ENCODE measurements around the gene MAPK12. TPM values are rescaled to one million over a fixed set of nuclear protein-coding genes. Genes with fewer than 3 reads are reported as not detected.
A peak's percentile ranks its signal among the peaks of the same experiment; 100 is the strongest.

MAPK12 gene
- total and polyA plus RNA-seq, 9 of the 15 experiments (the other 6 are each of a cell fraction or from before 2014, with no cell fraction given): 0.79 to 71.5 (median 32.8) TPM

DNA sequence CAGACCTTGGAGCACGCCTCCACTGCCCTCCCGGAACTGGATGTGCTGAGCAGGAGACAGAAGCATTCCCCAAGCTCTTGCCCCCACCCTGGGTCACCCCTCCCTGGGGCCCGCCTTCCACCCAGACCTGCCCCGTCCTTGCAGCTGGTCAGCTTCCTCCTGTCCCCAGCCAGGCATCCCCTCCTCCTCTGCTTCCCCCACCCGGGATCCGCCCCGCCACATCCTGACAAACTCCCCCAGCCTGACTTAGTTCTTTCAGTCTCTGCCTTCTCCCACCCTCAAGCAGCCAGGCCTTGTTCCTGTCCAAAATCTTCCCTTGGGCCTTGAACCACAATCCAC lies 47.1 kb upstream of the MAPK12 start (continued):
- TF ChIP-seq, protein P1, sequence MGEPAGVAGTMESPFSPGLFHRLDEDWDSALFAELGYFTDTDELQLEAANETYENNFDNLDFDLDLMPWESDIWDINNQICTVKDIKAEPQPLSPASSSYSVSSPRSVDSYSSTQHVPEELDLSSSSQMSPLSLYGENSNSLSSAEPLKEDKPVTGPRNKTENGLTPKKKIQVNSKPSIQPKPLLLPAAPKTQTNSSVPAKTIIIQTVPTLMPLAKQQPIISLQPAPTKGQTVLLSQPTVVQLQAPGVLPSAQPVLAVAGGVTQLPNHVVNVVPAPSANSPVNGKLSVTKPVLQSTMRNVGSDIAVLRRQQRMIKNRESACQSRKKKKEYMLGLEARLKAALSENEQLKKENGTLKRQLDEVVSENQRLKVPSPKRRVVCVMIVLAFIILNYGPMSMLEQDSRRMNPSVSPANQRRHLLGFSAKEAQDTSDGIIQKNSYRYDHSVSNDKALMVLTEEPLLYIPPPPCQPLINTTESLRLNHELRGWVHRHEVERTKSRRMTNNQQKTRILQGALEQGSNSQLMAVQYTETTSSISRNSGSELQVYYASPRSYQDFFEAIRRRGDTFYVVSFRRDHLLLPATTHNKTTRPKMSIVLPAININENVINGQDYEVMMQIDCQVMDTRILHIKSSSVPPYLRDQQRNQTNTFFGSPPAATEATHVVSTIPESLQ (CRISPR knock-in tag; IDR thresholded peaks at IDR 0.05): no peak
- TF ChIP-seq TAL1 (IDR thresholded peaks at IDR 0.05) (no peak), FOSL1 (tag; conservative IDR thresholded peaks at IDR 0.05) (no peak), ZNF282 (CRISPR knock-in tag; IDR thresholded peaks at IDR 0.05) (no peak), ZNF57 (CRISPR knock-in tag; IDR thresholded peaks at IDR 0.05) (no peak), HDAC8 (tag; IDR thresholded peaks at IDR 0.05) (no peak), TBP (optimal IDR thresholded peaks at IDR 0.05; ENCODE audit: low read depth, low read length) (peak; percentile 29), RNF2 (IDR thresholded peaks at IDR 0.05) (peak; percentile 59; the same call in 1 of the 2 replicates), ASH1L (IDR thresholded peaks at IDR 0.05; ENCODE audit: borderline replicate concordance, low read depth, partially characterized antibody) (no peak), MAZ (CRISPR knock-in tag; conservative IDR thresholded peaks at IDR 0.05 in 1 of 2, IDR thresholded peaks at IDR 0.05 in 1 of 2) (peak; percentile 29 to 63; a peak in 2 of 4 replicates), KAT8 (IDR thresholded peaks at IDR 0.05; ENCODE audit: low read depth) (no peak), CBFA2T3 (IDR thresholded peaks at IDR 0.05) (0 out of 2 replicates have a peak, but pooled peaks have one; percentile 30), KDM1A (IDR thresholded peaks at IDR 0.05) (no peak; a peak in 1 of 4 replicates), FIP1L1 (IDR thresholded peaks at IDR 0.05; ENCODE audit: low read depth, low read length, poor library complexity, severe bottlenecking) (no peak), IFI16 (CRISPR knock-in tag; IDR thresholded peaks at IDR 0.05) (no peak), SRSF3 (IDR thresholded peaks at IDR 0.05; ENCODE audit: insufficient read depth, low read length) (no peak), NCOA1 (IDR thresholded peaks at IDR 0.05; ENCODE audit: low read depth) (no peak), ETV1 (tag; conservative IDR thresholded peaks at IDR 0.05; ENCODE audit: low read depth) (peak; percentile 67)
- TF ChIP-seq, protein P2, sequence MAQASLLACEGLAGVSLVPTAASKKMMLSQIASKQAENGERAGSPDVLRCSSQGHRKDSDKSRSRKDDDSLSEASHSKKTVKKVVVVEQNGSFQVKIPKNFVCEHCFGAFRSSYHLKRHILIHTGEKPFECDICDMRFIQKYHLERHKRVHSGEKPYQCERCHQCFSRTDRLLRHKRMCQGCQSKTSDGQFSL (CRISPR knock-in tag; IDR thresholded peaks at IDR 0.05): no peak
- TF ChIP-seq, protein P2 (tag; IDR thresholded peaks at IDR 0.05): no peak
- TF ChIP-seq, protein P3, sequence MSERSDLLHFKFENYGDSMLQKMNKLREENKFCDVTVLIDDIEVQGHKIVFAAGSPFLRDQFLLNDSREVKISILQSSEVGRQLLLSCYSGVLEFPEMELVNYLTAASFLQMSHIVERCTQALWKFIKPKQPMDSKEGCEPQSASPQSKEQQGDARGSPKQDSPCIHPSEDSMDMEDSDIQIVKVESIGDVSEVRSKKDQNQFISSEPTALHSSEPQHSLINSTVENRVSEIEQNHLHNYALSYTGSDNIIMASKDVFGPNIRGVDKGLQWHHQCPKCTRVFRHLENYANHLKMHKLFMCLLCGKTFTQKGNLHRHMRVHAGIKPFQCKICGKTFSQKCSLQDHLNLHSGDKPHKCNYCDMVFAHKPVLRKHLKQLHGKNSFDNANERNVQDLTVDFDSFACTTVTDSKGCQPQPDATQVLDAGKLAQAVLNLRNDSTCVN (CRISPR knock-in tag; IDR thresholded peaks at IDR 0.05): no peak
- TF ChIP-seq, protein P4, sequence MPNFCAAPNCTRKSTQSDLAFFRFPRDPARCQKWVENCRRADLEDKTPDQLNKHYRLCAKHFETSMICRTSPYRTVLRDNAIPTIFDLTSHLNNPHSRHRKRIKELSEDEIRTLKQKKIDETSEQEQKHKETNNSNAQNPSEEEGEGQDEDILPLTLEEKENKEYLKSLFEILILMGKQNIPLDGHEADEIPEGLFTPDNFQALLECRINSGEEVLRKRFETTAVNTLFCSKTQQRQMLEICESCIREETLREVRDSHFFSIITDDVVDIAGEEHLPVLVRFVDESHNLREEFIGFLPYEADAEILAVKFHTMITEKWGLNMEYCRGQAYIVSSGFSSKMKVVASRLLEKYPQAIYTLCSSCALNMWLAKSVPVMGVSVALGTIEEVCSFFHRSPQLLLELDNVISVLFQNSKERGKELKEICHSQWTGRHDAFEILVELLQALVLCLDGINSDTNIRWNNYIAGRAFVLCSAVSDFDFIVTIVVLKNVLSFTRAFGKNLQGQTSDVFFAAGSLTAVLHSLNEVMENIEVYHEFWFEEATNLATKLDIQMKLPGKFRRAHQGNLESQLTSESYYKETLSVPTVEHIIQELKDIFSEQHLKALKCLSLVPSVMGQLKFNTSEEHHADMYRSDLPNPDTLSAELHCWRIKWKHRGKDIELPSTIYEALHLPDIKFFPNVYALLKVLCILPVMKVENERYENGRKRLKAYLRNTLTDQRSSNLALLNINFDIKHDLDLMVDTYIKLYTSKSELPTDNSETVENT (CRISPR knock-in tag; IDR thresholded peaks at IDR 0.05): no peak
- TF ChIP-seq, protein P5, sequence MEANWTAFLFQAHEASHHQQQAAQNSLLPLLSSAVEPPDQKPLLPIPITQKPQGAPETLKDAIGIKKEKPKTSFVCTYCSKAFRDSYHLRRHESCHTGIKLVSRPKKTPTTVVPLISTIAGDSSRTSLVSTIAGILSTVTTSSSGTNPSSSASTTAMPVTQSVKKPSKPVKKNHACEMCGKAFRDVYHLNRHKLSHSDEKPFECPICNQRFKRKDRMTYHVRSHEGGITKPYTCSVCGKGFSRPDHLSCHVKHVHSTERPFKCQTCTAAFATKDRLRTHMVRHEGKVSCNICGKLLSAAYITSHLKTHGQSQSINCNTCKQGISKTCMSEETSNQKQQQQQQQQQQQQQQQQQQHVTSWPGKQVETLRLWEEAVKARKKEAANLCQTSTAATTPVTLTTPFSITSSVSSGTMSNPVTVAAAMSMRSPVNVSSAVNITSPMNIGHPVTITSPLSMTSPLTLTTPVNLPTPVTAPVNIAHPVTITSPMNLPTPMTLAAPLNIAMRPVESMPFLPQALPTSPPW (CRISPR knock-in tag; IDR thresholded peaks at IDR 0.05): peak; percentile 73; the same call in 1 of the 2 replicates
